Skeletal muscle satellite cell (primary cell): ENCODE data around the gene FRS3.

Experiments used
- H3K27me3 ChIP-seq: 2 replicates; pipeline ENCODE4 v1.7.0; 2013; ENCODE audit warnings: low read length; ENCODE audit not compliant: control insufficient read depth, insufficient read depth
- H3K36me3 ChIP-seq: 2 replicates; pipeline ENCODE4 v1.7.0; 2013; ENCODE audit warnings: mild to moderate bottlenecking, control low read depth, low read length; ENCODE audit not compliant: insufficient read depth
- H3K4me1 ChIP-seq: 2 replicates; pipeline ENCODE4 v1.7.0; 2013; ENCODE audit warnings: low read length; ENCODE audit not compliant: control insufficient read depth, insufficient read depth
- H3K4me2 ChIP-seq: 2 replicates; pipeline ENCODE4 v1.7.0; 2013; ENCODE audit warnings: mild to moderate bottlenecking, low read length
- H3K4me3 ChIP-seq: 2 replicates; pipeline ENCODE4 v1.7.0; 2013; ENCODE audit warnings: low read length
- H3K9ac ChIP-seq: 2 replicates; pipeline ENCODE4 v1.7.0; 2013; ENCODE audit warnings: mild to moderate bottlenecking, low read depth, low read length, moderate library complexity
- H3K9me3 ChIP-seq: replicated peaks from 2 replicates; pipeline ENCODE4 v1.7.0; 2013; ENCODE audit warnings: mild to moderate bottlenecking, control low read depth, low read length

Gene FRS3

DNA sequence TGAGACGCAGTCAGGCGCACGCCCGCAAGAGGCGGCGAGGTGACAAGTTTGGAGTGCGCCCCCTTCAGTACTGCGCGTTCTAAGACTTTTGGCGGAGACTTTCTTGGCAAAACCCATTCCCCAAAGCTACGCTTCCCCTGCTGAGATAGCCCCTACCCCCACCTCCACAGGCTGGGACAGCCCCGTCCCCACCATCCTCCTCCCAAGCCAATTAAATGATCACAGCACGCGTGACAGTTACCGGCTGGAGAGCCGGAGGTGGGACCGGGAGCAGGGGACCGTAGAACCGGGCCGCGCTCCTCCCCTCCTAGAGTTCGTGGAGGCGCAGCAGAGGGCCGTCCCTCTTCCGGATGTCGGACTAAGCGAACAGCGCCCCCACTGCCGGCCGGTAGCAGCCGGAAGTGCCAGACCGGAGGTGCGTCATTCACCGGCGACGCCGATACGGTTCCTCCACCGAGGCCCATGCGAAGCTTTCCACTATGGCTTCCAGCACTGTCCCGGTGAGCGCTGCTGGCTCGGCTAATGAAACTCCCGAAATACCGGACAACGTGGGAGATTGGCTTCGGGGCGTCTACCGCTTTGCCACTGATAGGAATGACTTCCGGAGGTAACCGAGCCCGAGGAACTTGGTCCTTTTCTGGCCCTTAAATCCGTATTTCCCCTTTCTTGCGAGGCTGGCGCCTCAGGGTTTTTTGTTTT is 7.7 kb upstream of the FRS3 start, which contains the start of gene TOMM6:
Gene TOMM6 (plus strand): TSS at position 476 of the 699 bp plus-strand sequence. CDS start 4 bp downstream, at position 480.
- Histone ChIP-seq H3K27me3 (no peaks in the 10 kb centered on the region), H3K36me3 (peaks cover 30% of the 10 kb centered on the region), H3K9me3 (no peaks in the 10 kb centered on the region), H3K4me1 (peaks cover 12% of the 10 kb centered on the region), H3K9ac (peak within 1 kb of the TSS; percentile 98), H3K4me3 (peak within 1 kb of the TSS; percentile 86), H3K4me2 (peak within 1 kb of the TSS; percentile 98)

DNA sequence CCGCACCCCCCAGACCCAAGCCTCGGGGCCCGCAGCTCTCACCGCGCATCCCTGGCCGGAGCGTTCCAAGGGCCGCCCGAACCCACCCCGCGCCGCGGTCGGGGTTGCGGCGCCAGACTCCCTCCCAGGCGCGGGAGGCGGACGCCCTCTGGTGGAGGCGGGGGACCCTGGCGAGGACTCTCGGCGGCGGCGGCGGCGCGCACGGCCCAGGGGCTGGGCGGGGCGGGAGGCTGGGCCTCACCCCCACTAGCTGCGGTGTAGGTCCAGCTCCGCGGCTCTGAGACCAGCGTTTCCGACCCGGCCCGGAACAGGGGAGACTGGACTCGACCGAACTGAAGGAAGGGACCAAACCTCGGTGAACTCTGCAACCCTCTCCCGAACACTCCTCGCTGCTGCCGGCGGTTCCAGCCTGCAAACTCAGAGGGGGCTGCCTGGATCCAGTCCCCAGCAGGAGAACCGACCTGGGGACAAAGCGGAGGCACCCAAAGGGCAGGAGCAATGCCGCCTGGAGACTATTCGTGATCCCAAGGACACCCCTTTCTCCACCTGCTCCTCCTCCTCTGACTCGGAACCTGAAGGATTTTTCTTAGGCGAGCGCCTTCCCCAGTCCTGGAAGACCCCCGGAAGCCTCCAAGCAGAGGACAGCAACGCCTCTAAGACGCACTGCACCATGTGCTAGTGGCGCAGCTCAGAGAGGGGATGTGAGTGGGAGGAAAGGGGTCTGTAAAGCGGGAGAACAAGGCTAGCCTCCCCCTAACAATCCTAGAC is 6.9 kb upstream of the FRS3 start:
- peak overlapping the region; percentile 98 for H3K9ac ChIP-seq
- H3K9me3 ChIP-seq = no peaks in the 10 kb centered on the region

DNA sequence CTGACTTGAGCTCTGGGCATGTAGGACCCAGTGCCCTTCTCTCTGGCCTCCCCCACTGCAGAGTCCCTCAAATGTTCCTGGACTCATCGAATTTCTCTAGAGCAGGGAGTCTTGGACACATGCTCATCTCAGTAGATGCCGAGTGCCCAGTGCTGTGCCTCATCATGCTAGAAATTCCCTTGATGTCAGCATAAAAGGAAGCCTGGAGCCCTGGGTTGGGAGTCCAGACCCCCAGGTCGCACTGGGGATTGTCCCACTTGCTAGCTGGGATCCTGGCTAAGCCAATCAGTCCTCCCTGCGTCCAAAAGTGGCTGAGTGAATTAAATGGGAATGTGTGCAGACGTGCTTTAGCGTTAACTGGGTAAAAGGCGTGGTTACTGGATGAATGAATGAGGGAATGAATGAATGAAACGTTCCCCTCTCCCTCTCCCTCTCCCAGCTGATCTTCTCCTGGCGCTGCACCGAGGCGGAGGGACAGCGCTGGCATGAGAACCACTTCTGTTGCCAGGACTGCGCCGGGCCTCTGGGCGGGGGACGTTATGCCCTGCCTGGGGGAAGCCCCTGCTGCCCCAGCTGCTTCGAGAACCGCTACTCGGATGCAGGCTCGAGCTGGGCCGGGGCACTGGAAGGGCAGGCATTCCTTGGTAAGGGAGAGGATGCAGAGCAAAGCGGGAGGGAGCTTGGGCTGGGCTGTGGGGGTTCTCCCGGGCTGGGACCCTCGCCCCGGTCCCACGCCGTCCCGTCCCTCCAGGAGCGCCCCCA is 6.2 kb upstream of the FRS3 start:
- peaks cover 20% of the 10 kb centered on the region for H3K36me3 ChIP-seq
- H3K9ac ChIP-seq = peak overlapping the region; percentile 73
- peak overlapping the region; percentile 86 for H3K4me3 ChIP-seq
- H3K4me2 ChIP-seq = peak overlapping the region; percentile 98
- no peaks in the 10 kb centered on the region for H3K27me3 ChIP-seq
- no peaks in the 10 kb centered on the region for H3K9me3 ChIP-seq
- H3K4me1 ChIP-seq = peaks cover 20% of the 10 kb centered on the region

More for the DNA sequence above, 6.9 kb upstream of the FRS3 start:
- Histone ChIP-seq H3K4me3 (peak overlapping the region; percentile 86), H3K4me1 (peaks cover 12% of the 10 kb centered on the region), H3K27me3 (no peaks in the 10 kb centered on the region), H3K36me3 (peaks cover 25% of the 10 kb centered on the region), H3K4me2 (peak overlapping the region; percentile 98)

GRCh38 chr6:41785254-41785653 is 5.6 kb upstream of the FRS3 start:
- peak overlapping the region; percentile 98 for H3K4me2 ChIP-seq
- H3K9ac ChIP-seq = no peak overlapping the region
- no peak overlapping the region for H3K4me3 ChIP-seq
- H3K4me1 ChIP-seq = peaks cover 22% of the 10 kb centered on the region
- no peaks in the 10 kb centered on the region for H3K9me3 ChIP-seq
- H3K27me3 ChIP-seq = no peaks in the 10 kb centered on the region
- peaks cover 14% of the 10 kb centered on the region for H3K36me3 ChIP-seq

DNA sequence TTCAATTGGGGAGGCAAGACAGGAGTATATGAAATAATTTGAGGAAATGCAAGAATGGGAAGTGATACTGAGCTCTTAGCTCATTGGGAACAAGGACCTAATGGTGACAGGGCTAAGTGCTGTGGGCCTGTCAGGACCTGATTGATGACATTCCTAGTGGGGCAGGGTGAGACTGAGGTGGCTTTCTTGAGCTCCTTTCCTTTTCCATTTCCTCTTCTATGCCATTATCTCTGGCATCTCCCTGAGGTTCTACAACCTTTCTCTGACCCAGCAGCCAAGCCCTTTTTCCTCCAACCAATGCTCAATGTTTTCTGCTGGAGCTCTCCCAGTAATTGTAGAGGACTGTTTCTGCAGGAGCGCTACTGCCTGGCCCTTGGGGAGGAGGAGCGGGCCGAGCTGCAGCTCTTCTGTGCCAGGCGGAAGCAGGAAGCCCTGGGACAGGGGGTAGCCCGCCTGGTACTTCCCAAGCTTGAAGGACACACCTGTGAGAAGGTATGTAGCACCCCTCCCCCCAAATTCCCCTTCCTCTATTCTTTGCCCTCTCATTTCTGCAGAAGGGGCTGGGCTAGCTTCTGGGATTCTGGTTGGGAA is 5.0 kb upstream of the FRS3 start:
- Histone ChIP-seq H3K9me3 (no peaks in the 10 kb centered on the region), H3K4me3 (no peak overlapping the region), H3K36me3 (peaks cover 9% of the 10 kb centered on the region), H3K4me1 (peaks cover 22% of the 10 kb centered on the region), H3K4me2 (no peak overlapping the region), H3K9ac (no peak overlapping the region), H3K27me3 (no peaks in the 10 kb centered on the region)

- H3K4me1 ChIP-seq = peaks cover 22% of the 10 kb centered on the region
Observed at GRCh38 chr6:41783106-41783780, 3.5 kb upstream of the FRS3 start.

GRCh38 chr6:41781366-41781730 is 1.6 kb upstream of the FRS3 start:
- peak overlapping the region; percentile 98 for H3K4me2 ChIP-seq
- peaks cover 22% of the 10 kb centered on the region for H3K4me1 ChIP-seq
- no peaks in the 10 kb centered on the region for H3K27me3 ChIP-seq
- no peaks in the 10 kb centered on the region for H3K36me3 ChIP-seq
- H3K9me3 ChIP-seq = no peaks in the 10 kb centered on the region
- peak overlapping the region; percentile 80 for H3K4me3 ChIP-seq
- H3K9ac ChIP-seq = no peak overlapping the region

More at GRCh38 chr6:41783106-41783780, 3.5 kb upstream of the FRS3 start:
- Histone ChIP-seq H3K27me3 (no peaks in the 10 kb centered on the region), H3K9me3 (no peaks in the 10 kb centered on the region), H3K4me3 (no peak overlapping the region), H3K36me3 (no peaks in the 10 kb centered on the region), H3K4me2 (no peak overlapping the region), H3K9ac (no peak overlapping the region)

DNA sequence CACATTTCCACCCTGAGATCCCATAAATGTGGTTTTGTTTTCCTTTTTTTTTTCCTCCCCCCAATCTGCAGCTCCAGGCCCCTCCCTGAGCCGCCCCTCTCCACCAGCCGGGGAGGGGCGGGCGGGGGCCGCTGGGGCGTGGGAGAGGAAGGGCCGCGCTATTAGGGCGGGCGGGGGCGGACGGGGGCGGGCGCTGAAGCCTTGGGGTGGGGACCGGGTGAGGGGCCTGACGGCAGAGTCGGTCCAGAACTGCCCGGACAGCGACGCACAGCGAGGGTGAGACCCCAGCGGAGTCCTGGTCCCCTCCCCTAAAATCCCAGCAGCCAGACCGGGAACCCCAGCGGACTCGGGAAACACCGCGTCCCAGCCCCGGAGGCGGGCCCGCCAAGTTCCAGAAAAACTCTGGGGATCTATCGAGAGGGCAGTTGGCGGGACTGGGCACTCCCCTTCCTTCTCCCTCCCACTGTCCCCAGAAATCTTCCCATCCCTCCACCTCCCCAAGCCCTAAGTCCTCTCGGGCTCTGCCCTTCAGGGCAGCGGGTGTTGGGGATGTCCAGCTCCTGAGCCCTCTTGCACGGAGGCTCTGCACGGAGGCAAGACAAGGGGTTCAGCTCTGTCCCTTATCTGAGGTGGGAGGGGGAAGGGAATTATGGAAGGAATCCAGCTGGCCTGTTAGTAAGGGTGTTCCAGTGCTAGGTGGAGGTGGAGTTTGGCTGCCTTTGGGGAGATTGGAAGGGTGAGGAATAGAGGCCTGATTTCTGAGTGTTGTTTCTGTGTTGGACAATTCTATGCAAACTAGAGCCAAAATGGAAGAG is 1.1 kb upstream of the FRS3 start, which contains the start of gene PRICKLE4:
Gene PRICKLE4 (plus strand): TSS at position 232 of the 815 bp plus-strand sequence. CDS start 2,692 bp downstream, outside the sequence.
- Histone ChIP-seq H3K9ac (peak within 1 kb of the TSS; percentile 81), H3K4me3 (peak within 1 kb of the TSS; percentile 80), H3K36me3 (no peaks in the 10 kb centered on the region), H3K9me3 (no peaks in the 10 kb centered on the region), H3K4me2 (peak within 1 kb of the TSS; percentile 98), H3K4me1 (peaks cover 19% of the 10 kb centered on the region), H3K27me3 (no peaks in the 10 kb centered on the region)

DNA sequence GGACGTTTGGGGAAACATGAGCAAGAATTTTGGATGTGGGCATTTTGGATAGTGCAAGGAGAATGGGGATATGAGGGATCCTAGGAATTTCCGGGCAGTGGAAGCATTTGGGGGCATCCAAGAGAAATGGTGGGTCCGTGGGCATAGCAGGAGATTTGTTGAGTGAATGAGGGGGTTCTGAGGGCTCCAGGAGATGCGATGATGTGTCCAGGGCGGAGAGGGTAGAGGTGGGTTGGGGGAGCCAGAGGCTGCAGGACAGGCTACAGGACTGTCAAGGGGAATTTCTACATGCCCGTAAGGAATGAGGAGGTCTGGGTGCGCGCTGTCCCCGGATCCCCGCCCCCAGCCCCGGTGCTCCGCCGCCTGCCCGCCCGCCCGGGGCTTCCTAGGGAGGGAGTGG is 364 bp downstream of the FRS3 start:
- H3K36me3 ChIP-seq = peaks cover 7% of the 10 kb centered on the region
- H3K9ac ChIP-seq = peak overlapping the region; percentile 81
- H3K27me3 ChIP-seq = no peaks in the 10 kb centered on the region
- H3K4me3 ChIP-seq = peak overlapping the region; percentile 80
- no peaks in the 10 kb centered on the region for H3K9me3 ChIP-seq
- H3K4me1 ChIP-seq = peaks cover 15% of the 10 kb centered on the region
- peak overlapping the region; percentile 87 for H3K4me2 ChIP-seq

DNA sequence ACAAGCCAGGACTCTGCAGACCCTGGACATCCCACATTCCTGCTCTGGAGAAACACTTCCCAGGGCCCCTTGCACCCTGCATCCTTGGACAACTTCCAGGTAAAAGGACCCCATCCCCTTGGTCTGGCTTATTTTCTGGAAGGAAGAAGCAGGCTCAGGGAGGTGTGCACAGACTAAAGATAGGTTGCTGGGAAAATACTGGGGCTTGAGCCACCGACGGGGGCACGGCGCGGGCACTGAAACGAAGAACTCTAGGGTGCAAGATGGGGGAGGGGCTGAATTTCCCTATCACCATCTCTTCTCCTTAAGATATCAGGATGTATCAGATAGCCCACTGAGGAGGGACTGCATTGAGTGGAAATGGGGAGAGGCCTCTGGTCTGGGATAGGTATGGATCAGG is 805 bp downstream of the FRS3 start:
- H3K9me3 ChIP-seq = no peaks in the 10 kb centered on the region
- H3K27me3 ChIP-seq = no peaks in the 10 kb centered on the region
- H3K9ac ChIP-seq = peak overlapping the region; percentile 81
- peaks cover 15% of the 10 kb centered on the region for H3K4me1 ChIP-seq
- peak overlapping the region; percentile 80 for H3K4me3 ChIP-seq
- peaks cover 7% of the 10 kb centered on the region for H3K36me3 ChIP-seq
- peak overlapping the region; percentile 87 for H3K4me2 ChIP-seq
